ENCODE measurements around the gene CRLF1.

Gene CRLF1

GRCh38 chr19:18558604-18559003 is 48.0 kb downstream of the CRLF1 start:
- no peak for DNase-seq (ENCODE audit: low read depth in 3 of 3)

- DNase-seq (ENCODE audit: low read depth in 3 of 3): no peak
Measured at GRCh38 chr19:18558202-18558555, 48.4 kb downstream of the CRLF1 start.

- DNase-seq (ENCODE audit: low read depth in 3 of 3): peak; percentile 94 to 98 (median 98)
Measured at GRCh38 chr19:18557411-18558201, 49.0 kb downstream of the CRLF1 start, which contains the start of gene KXD1. KXD1 (plus strand) TSS chr19:18557870; CDS start chr19:18562057, 4,187 bp downstream.

- DNase-seq (ENCODE audit: low read depth in 3 of 3): no peak
Measured at GRCh38 chr19:18551631-18552030, 55.0 kb downstream of the CRLF1 start.

GRCh38 chr19:18543814-18544475 is 62.7 kb downstream of the CRLF1 start:
- DNase-seq (ENCODE audit: low read depth in 3 of 3): peak; percentile 64 to 87 (median 67)
